ENCODE measurements around the gene GATAD2A.
A peak's percentile ranks its signal among the peaks of the same experiment; 100 is the strongest.

The GATAD2A gene

GRCh38 chr19:19513682-19514081 is 108.2 kb downstream of the GATAD2A start:
- Histone ChIP-seq H3K4me3 (replicated peaks; ENCODE audit: insufficient read depth, low read length) (no peak overlapping the region), H3K27me3 (ENCODE audit: insufficient read depth, poor library complexity, severe bottlenecking) (no peaks in the 10 kb centered on the region), H3K27ac (replicated peaks) (no peak overlapping the region)
- TF ChIP-seq POLR2AphosphoS5 (IDR thresholded peaks at IDR 0.05; ENCODE audit: low read depth) (no peak), SPI1 (IDR thresholded peaks at IDR 0.05; ENCODE audit: borderline replicate concordance, low read depth) (no peak), CTCF (IDR thresholded peaks at IDR 0.05; ENCODE audit: insufficient read depth, low read length) (no peak), GABPA (IDR thresholded peaks at IDR 0.05; ENCODE audit: low read depth) (no peak)
- TF ChIP-seq, protein P1, sequence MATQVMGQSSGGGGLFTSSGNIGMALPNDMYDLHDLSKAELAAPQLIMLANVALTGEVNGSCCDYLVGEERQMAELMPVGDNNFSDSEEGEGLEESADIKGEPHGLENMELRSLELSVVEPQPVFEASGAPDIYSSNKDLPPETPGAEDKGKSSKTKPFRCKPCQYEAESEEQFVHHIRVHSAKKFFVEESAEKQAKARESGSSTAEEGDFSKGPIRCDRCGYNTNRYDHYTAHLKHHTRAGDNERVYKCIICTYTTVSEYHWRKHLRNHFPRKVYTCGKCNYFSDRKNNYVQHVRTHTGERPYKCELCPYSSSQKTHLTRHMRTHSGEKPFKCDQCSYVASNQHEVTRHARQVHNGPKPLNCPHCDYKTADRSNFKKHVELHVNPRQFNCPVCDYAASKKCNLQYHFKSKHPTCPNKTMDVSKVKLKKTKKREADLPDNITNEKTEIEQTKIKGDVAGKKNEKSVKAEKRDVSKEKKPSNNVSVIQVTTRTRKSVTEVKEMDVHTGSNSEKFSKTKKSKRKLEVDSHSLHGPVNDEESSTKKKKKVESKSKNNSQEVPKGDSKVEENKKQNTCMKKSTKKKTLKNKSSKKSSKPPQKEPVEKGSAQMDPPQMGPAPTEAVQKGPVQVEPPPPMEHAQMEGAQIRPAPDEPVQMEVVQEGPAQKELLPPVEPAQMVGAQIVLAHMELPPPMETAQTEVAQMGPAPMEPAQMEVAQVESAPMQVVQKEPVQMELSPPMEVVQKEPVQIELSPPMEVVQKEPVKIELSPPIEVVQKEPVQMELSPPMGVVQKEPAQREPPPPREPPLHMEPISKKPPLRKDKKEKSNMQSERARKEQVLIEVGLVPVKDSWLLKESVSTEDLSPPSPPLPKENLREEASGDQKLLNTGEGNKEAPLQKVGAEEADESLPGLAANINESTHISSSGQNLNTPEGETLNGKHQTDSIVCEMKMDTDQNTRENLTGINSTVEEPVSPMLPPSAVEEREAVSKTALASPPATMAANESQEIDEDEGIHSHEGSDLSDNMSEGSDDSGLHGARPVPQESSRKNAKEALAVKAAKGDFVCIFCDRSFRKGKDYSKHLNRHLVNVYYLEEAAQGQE (IDR thresholded peaks at IDR 0.05; ENCODE audit: insufficient replicate concordance, low read depth): no peak
- no peak for DNase-seq (ENCODE audit: low read depth in 1 of 2, low spot score in 1 of 2)

GRCh38 chr19:19514215-19514657 is 108.8 kb downstream of the GATAD2A start:
- TF ChIP-seq CTCF (IDR thresholded peaks at IDR 0.05; ENCODE audit: insufficient read depth, low read length): no peak
- TF ChIP-seq GABPA (IDR thresholded peaks at IDR 0.05; ENCODE audit: low read depth): no peak
- no peak for TF ChIP-seq POLR2AphosphoS5 (IDR thresholded peaks at IDR 0.05; ENCODE audit: low read depth)
- TF ChIP-seq, protein P1 (IDR thresholded peaks at IDR 0.05; ENCODE audit: insufficient replicate concordance, low read depth): no peak
- TF ChIP-seq SPI1 (IDR thresholded peaks at IDR 0.05; ENCODE audit: borderline replicate concordance, low read depth): no peak
- no peak for DNase-seq (ENCODE audit: low read depth in 1 of 2, low spot score in 1 of 2)
- H3K27ac ChIP-seq (replicated peaks): no peak overlapping the region
- H3K27me3 ChIP-seq (ENCODE audit: insufficient read depth, poor library complexity, severe bottlenecking): no peaks in the 10 kb centered on the region
- no peak overlapping the region for H3K4me3 ChIP-seq (replicated peaks; ENCODE audit: insufficient read depth, low read length)

GRCh38 chr19:19514881-19515641 is 109.6 kb downstream of the GATAD2A start, which contains the start of gene TSSK6:
TSS of gene TSSK6 (minus strand) at chr19:19515548. CDS start at chr19:19515427, 121 bp downstream.
- H3K27me3 ChIP-seq (ENCODE audit: insufficient read depth, poor library complexity, severe bottlenecking): no peaks in the 10 kb centered on the region
- H3K4me3 ChIP-seq (replicated peaks; ENCODE audit: insufficient read depth, low read length): peak within 1 kb of the TSS; percentile 96
- 0 out of 2 replicates have a peak, but pooled peaks have one; percentile 20 for TF ChIP-seq POLR2AphosphoS5 (IDR thresholded peaks at IDR 0.05; ENCODE audit: low read depth)
- TF ChIP-seq, protein P1 (IDR thresholded peaks at IDR 0.05; ENCODE audit: insufficient replicate concordance, low read depth): no peak
- DNase-seq (ENCODE audit: low read depth in 1 of 2, low spot score in 1 of 2): no peak
- H3K27ac ChIP-seq (replicated peaks): peak within 1 kb of the TSS; percentile 87
